ENCODE results near the gene ARPC2.
A peak's percentile ranks its signal among the peaks of the same experiment; 100 is the strongest.

The ARPC2 gene

DNA sequence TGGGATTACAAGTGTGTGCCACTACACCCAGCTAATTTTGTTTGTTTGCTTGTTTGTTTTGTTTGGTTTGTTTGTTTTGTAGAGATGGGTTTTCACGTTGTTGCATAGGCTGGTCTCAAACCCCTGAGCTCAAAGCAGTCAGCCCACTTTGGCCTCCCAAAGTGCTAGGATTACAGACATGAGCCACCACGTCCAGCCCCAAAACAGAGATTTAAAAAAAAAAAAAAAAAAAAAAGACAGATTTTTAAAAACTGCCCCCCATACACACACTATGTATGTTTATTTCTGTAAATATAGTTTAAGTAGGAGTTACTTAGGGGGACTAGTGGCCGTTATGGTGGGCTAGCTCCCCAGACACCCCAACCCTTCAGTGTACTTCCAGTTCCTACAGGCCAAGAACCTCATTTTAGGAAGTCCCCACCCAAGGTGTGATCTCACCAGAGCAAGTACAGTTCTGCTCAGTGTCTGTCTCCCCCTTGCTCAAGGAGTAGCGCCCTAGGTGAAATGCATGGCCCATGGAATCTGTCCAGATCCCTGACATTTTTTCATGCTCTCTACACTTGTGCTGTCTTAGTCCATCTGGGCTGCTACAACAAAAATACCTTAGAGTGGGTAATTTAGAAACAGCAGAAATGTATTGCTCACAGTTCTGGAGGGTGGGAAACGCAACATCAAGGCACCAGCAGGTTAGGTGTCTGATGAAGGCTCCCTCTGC, 76.9 kb downstream of the ARPC2 start:
- DNase-seq (ENCODE audit: low read depth in 1 of 2, low spot score in 1 of 2), result no peak
- in situ Hi-C loops (cut with HindIII; ENCODE audit: low pct_unique_long_range_greater_than_20kb, low sequenced_read_pairs), result no loop called here
- TF ChIP-seq JUND (IDR thresholded peaks at IDR 0.05; ENCODE audit: low read depth), result no peak

DNA sequence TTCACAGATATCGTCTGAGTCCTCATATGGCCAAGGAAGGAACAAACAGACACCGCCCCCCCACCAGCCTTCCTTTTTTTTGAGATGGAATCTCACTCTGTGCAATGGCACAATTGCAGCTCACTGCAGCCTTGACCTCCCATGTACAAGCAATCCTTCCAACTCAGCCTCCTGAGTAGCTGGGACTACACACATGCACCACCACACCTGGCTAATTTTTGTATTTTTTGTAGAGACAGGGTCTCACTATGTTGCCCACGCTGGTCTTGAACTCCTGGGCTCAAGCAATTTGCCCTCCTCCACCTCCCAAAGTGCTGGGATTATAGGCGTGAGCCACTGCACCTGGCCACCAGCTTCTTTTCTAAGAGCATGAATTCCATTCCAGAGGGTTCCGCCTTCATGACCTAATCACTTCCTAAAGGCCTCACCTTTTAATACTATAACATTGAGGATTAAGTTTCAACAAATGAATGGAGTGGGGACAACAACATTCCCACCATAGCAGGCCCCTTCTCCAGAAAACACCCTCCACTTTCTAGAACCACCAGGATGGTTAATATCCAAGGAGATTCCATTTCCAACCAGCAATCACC, 77.5 kb downstream of the ARPC2 start:
- no peak for DNase-seq (ENCODE audit: low read depth in 1 of 2, low spot score in 1 of 2)
- no peak for TF ChIP-seq JUND (IDR thresholded peaks at IDR 0.05; ENCODE audit: low read depth)
- in situ Hi-C loops (cut with HindIII; ENCODE audit: low pct_unique_long_range_greater_than_20kb, low sequenced_read_pairs), result no loop called here

DNA sequence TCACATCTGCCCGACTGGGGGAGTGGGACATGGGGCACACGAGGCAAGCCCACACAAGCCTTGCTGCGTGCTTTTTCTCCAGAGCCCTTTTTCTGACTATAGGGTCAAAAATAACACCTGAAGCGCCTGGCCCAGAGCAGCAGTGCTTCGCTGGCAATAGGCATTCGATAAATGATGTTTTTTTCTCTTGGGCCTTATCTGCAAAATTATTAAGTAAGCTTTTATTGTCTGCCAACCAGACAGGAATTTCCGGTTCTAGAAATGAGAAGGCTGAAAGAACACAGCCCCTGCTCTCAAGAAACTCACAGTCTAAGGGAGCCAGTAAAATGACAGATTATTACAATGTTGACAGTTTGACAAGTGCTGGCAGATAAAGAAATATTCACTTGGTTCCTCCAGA, 78.0 kb downstream of the ARPC2 start:
- in situ Hi-C loops (cut with HindIII; ENCODE audit: low pct_unique_long_range_greater_than_20kb, low sequenced_read_pairs), result no loop called here
- no peak for TF ChIP-seq JUND (IDR thresholded peaks at IDR 0.05; ENCODE audit: low read depth)
- peak in 1 of 2 experiments; percentile 52 for DNase-seq (ENCODE audit: low read depth in 1 of 2, low spot score in 1 of 2)

DNA sequence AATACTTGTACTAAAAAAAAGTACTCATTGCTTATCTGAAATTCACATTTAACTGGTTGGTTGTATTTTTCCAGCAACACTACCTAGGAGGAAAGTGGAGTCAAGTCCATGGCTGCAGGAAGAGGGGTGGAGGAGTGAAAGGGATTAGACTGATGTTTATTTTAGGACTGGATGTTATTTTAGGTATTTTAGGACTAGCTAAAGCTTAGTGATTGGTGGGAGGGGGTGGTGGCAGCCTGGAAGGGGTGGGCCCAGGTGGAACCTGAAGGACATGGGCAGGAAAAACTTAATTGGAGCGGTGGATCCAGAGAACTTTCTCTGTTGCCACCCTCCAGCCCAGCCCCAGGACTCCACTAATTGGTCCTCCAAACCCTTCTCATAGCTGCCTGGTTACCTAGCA, 79.2 kb downstream of the ARPC2 start:
- no peak for TF ChIP-seq JUND (IDR thresholded peaks at IDR 0.05; ENCODE audit: low read depth)
- no peak for DNase-seq (ENCODE audit: low read depth in 1 of 2, low spot score in 1 of 2)
- in situ Hi-C loops (cut with HindIII; ENCODE audit: low pct_unique_long_range_greater_than_20kb, low sequenced_read_pairs), result no loop called here

DNA sequence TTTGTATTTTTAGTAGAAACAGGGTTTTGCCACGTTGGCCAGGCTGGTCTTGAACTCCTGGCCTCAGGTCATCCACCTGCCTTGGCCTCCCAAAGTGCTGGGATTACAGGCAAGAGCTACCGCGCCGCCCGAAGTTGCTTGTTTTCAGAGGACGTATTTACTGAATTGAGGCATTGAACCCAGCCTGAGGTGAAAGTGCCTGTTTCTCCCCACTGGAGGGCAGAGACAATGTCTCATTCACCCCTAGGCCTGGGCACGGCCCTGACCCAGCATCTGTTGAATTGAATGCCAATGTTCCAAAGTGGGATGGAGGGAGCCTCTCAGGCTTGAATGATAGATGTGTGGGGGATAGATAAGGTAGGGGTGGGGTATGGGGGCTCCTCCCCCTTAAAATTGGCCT, 79.9 kb downstream of the ARPC2 start:
- DNase-seq (ENCODE audit: low read depth in 1 of 2, low spot score in 1 of 2), result no peak
- in situ Hi-C loops (cut with HindIII; ENCODE audit: low pct_unique_long_range_greater_than_20kb, low sequenced_read_pairs), result no loop called here
- no peak for TF ChIP-seq JUND (IDR thresholded peaks at IDR 0.05; ENCODE audit: low read depth)

DNA sequence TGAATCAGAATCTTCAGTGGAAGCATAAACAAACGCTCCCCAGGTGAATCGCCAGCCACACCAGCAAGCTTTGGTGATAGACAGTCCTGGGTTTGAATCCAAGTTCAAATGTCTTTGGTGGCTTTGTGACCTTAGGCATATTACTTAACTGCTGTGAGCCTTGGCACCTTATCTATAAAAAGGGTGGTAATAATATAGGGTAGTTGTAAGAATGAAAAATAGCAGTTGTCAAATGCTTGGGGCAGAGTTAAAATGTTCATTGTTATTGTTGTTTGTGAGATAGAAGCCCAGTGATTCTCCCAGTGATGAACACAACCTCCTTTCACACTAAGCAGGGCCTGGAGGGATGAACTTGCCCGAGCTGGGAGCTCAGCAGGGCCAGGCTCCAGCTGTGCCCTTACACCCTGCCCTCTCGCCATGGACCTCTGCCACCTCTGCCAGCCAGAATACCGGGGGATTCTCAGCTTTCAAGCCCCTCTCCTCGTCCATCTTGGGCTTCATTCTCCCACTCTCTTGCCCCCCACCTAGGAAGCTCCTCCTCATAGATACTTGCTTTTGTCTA, 81.4 kb downstream of the ARPC2 start:
- in situ Hi-C loops (cut with HindIII; ENCODE audit: low pct_unique_long_range_greater_than_20kb, low sequenced_read_pairs), result no loop called here
- no peak for DNase-seq (ENCODE audit: low read depth in 1 of 2, low spot score in 1 of 2)
- no peak for TF ChIP-seq JUND (IDR thresholded peaks at IDR 0.05; ENCODE audit: low read depth)

DNA sequence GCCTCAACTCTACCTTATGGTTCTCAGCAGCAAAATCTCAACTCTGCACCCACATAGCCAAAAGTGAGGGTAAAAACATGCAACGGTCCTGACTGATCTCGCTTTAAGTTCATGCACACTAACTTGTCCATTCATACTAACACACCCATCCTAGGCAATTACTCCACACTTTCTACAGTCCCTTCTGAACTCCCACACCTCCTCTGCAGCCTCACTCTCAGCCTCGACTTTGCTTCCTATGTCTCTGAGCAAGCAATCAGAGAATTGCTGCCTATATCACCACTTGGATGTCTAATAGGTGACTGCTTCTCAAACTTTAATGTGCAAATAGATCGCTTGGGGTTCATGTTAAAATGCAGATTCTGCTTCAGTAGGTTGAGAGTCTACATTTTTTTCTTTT, 83.2 kb downstream of the ARPC2 start:
- TF ChIP-seq JUND (IDR thresholded peaks at IDR 0.05; ENCODE audit: low read depth), result no peak
- no peak for DNase-seq (ENCODE audit: low read depth in 1 of 2, low spot score in 1 of 2)
- in situ Hi-C loops (cut with HindIII; ENCODE audit: low pct_unique_long_range_greater_than_20kb, low sequenced_read_pairs), result no loop called here

DNA sequence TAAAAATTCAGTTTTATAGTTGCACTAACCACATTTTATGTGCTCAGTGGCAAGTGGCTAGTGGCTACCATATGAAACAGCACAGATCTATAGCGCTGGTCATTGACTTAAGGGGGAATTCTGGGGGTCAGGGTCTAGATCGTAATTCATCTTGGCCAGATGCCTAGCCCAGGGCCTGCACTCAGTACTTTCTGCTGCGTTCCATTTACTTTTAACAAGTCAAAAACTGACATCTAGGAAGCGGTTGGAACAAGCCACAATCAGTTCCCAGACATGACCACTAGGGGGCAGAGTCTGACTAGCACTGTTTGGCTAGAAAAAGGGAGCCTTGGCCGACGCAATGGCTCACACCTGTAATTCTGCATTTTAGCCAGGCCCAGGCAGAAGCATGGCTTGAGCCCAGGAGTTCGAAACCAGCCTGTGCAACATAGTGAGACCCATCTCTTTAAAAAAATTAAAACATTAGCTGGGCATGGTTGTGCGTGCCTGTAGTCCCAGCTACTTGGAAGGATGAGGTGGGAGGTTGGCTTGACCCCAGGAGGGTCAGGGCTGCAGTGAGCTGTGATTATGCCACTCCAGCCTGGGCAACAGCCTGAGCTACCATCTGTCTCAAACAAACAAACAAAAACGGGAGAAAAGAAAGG, 84.3 kb downstream of the ARPC2 start:
- no peak for TF ChIP-seq JUND (IDR thresholded peaks at IDR 0.05; ENCODE audit: low read depth)
- DNase-seq (ENCODE audit: low read depth in 1 of 2, low spot score in 1 of 2), result peak in 1 of 2 experiments; percentile 88
- in situ Hi-C loops (cut with HindIII; ENCODE audit: low pct_unique_long_range_greater_than_20kb, low sequenced_read_pairs), result no loop called here

Measured in T47D (cell line).